ENCODE results near the gene TPD52L1.
"Not testable (repeated sequence)": the region's sequence is repeated elsewhere in the genome, so short reads cannot be mapped to it uniquely, and the experiment has no call there.

TPD52L1 gene

GRCh38 chr6:125156496-125156895 lies 2.9 kb downstream of the TPD52L1 start:
- no peak overlapping the region for H3K27ac ChIP-seq

GRCh38 chr6:125157280-125157679 lies 3.7 kb downstream of the TPD52L1 start:
- TF ChIP-seq ZFX (IDR thresholded peaks at IDR 0.05; ENCODE audit: borderline replicate concordance) (no peak), CTCF (IDR thresholded peaks at IDR 0.05) (no peak)
- no peak overlapping the region for H3K27ac ChIP-seq

More at GRCh38 chr6:125156496-125156895, 2.9 kb downstream of the TPD52L1 start:
- TF ChIP-seq ZFX (IDR thresholded peaks at IDR 0.05; ENCODE audit: borderline replicate concordance) = no peak
- TF ChIP-seq CTCF (IDR thresholded peaks at IDR 0.05) = no peak

GRCh38 chr6:125157725-125158124 lies 4.2 kb downstream of the TPD52L1 start:
- no peak for TF ChIP-seq ZFX (IDR thresholded peaks at IDR 0.05; ENCODE audit: borderline replicate concordance)
- H3K27ac ChIP-seq = no peak overlapping the region

- not testable (repeated sequence) for H3K27ac ChIP-seq
Measured at GRCh38 chr6:125163339-125163738, 9.8 kb downstream of the TPD52L1 start.

- no peak for TF ChIP-seq ZFX (IDR thresholded peaks at IDR 0.05; ENCODE audit: borderline replicate concordance)
- TF ChIP-seq CTCF (IDR thresholded peaks at IDR 0.05) = no peak
- no peak overlapping the region for H3K27ac ChIP-seq
Measured at GRCh38 chr6:125163811-125164210, 10.2 kb downstream of the TPD52L1 start.

GRCh38 chr6:125164696-125165095 lies 11.1 kb downstream of the TPD52L1 start:
- no peak for TF ChIP-seq ZFX (IDR thresholded peaks at IDR 0.05; ENCODE audit: borderline replicate concordance)
- TF ChIP-seq CTCF (IDR thresholded peaks at IDR 0.05) = no peak
- no peak overlapping the region for H3K27ac ChIP-seq

GRCh38 chr6:125165256-125165655 lies 11.7 kb downstream of the TPD52L1 start:
- TF ChIP-seq ZFX (IDR thresholded peaks at IDR 0.05; ENCODE audit: borderline replicate concordance) (no peak), CTCF (IDR thresholded peaks at IDR 0.05) (no peak)
- no peak overlapping the region for H3K27ac ChIP-seq

- TF ChIP-seq CTCF (IDR thresholded peaks at IDR 0.05) = no peak
- TF ChIP-seq ZFX (IDR thresholded peaks at IDR 0.05; ENCODE audit: borderline replicate concordance) = no peak
- H3K27ac ChIP-seq = no peak overlapping the region
Measured at GRCh38 chr6:125165776-125166175, 12.2 kb downstream of the TPD52L1 start.

Measured in 22Rv1 (cell line).